SK-N-SH (cell line): ENCODE data around the gene COBLL1. TPM values are rescaled to one million over a fixed set of nuclear protein-coding genes. Genes with fewer than 3 reads are reported as not detected.

Experiments
- CTCF ChIA-PET: fragments of 300-600, 350-600 bp; formaldehyde crosslinking; extraction: SDS; loops from one replicate; lab custom pipeline; 2021; lab: Yijun Ruan, JAX
- POLR2A ChIA-PET: fragments of 350-600 bp; sonication (Branson Sonifier 250); formaldehyde crosslinking; extraction: SDS; loops from one replicate; lab custom pipeline; 2020; ENCODE audit warnings: antibody characterized with exemption, inconsistent platforms; lab: Yijun Ruan, JAX
- DNase-seq: peaks from one replicate; pipeline ENCODE4 v3.0.0; 2012
- H2AFZ ChIP-seq: fragments of 200-600 bp; sonication (generic); 2 replicates; pipeline ENCODE4 v1.8.1; 2016; ENCODE audit warnings: antibody characterized with exemption, mild to moderate bottlenecking, low read depth
- H3F3A ChIP-seq: fragments of 200-600 bp; sonication (generic); replicated peaks from 2 replicates; pipeline ENCODE3; 2016; ENCODE audit warnings: antibody characterized with exemption, mild to moderate bottlenecking; ENCODE audit not compliant: insufficient read depth
- H3K27ac ChIP-seq, 2 experiments: fragments of 200-500 bp in 1 of 2; fragments of 200-600 bp in 1 of 2; sonication (Bioruptor generic) in 1 of 2; sonication (generic), shearing (Covaris generic) in 1 of 2; 2 replicates each; pipeline versions ENCODE4 v1.5.1 to v1.6.1; 2014 to 2016; ENCODE audit warnings: low read depth in 2 of 2, inconsistent platforms in 1 of 2, low read length in 1 of 2, mild to moderate bottlenecking in 1 of 2, mixed read lengths in 1 of 2
- H3K27me3 ChIP-seq: fragments of 200-600 bp; sonication (generic), shearing (Covaris generic); 2 replicates; pipeline ENCODE4 v1.6.1; 2016; ENCODE audit warnings: mixed run types; ENCODE audit not compliant: insufficient read depth
- H3K36me3 ChIP-seq, 2 experiments: fragments of 200-500 bp in 1 of 2; fragments of 200-600 bp in 1 of 2; sonication (Bioruptor generic) in 1 of 2; sonication (generic) in 1 of 2; replicated peaks in 1 of 2; 2 replicates each; pipeline versions ENCODE3 to v1.5.1; 2014 to 2016; ENCODE audit warnings: low read length in 1 of 2, mild to moderate bottlenecking in 1 of 2; ENCODE audit not compliant: insufficient read depth in 2 of 2, control insufficient read depth in 1 of 2
- H3K4me1 ChIP-seq, 2 experiments: fragments of 200-500 bp in 1 of 2; fragments of 200-600 bp in 1 of 2; sonication (Bioruptor generic) in 1 of 2; sonication (generic), shearing (Covaris generic) in 1 of 2; 2 replicates each; pipeline versions ENCODE4 v1.5.1 to v1.6.1; 2014 to 2016; ENCODE audit warnings: low read depth in 1 of 2, low read length in 1 of 2, mixed run types in 1 of 2; ENCODE audit not compliant: insufficient read depth in 2 of 2, control insufficient read depth in 1 of 2
- H3K4me2 ChIP-seq: fragments of 200-600 bp; sonication (generic), shearing (Covaris generic); 2 replicates; pipeline ENCODE4 v1.6.1; 2017; ENCODE audit warnings: mixed run types
- H3K4me3 ChIP-seq, 2 experiments: fragments of 200-500 bp in 1 of 2; fragments of 200-600 bp in 1 of 2; sonication (Bioruptor generic) in 1 of 2; sonication (generic), shearing (Covaris generic) in 1 of 2; 2 replicates each; pipeline versions ENCODE4 v1.5.1 to v1.8.1; 2014 to 2016; ENCODE audit warnings: low read depth in 2 of 2, inconsistent platforms in 1 of 2, low read length in 1 of 2, mild to moderate bottlenecking in 1 of 2, mixed read lengths in 1 of 2, moderate library complexity in 1 of 2
- H3K79me2 ChIP-seq: fragments of 200-600 bp; sonication (generic); 2 replicates; pipeline ENCODE4 v1.8.1; 2017; ENCODE audit warnings: mild to moderate bottlenecking; ENCODE audit not compliant: insufficient read depth
- H3K9ac ChIP-seq: fragments of 200-600 bp; sonication (generic); 2 replicates; pipeline ENCODE4 v1.6.1; 2017; ENCODE audit warnings: mixed run types
- H3K9me2 ChIP-seq: fragments of 200-600 bp; sonication (generic); 2 replicates; pipeline ENCODE4 v1.6.1; 2017; ENCODE audit warnings: mixed run types
- H3K9me3 ChIP-seq: fragments of 200-600 bp; sonication (generic); 2 replicates; pipeline ENCODE4 v1.6.1; 2017; ENCODE audit warnings: mixed run types, mild to moderate bottlenecking, moderate library complexity
- H4K20me1 ChIP-seq: fragments of 200-600 bp; sonication (generic); 2 replicates; pipeline ENCODE4 v1.6.1; 2017; ENCODE audit warnings: mild to moderate bottlenecking, mixed run types; ENCODE audit not compliant: insufficient read depth
- CHD2 ChIP-seq: fragments of 150-350 bp; IDR thresholded peaks from 2 replicates; pipeline ENCODE4 v1.6.1; 2018; ENCODE audit warnings: low read length; ENCODE audit not compliant: partially characterized antibody
- ELF1 ChIP-seq: IDR thresholded peaks from 2 replicates; pipeline ENCODE4 v1.4.0; 2012
- FOSL2 ChIP-seq: IDR thresholded peaks from 2 replicates; pipeline ENCODE4 v1.4.0; 2012; ENCODE audit warnings: low read depth, mild to moderate bottlenecking, moderate library complexity, borderline replicate concordance
- FOXJ3 ChIP-seq: sonication (generic); formaldehyde crosslinking; IDR thresholded peaks from 2 replicates; pipeline ENCODE4 v1.5.1; 2020; ENCODE audit warnings: mild to moderate bottlenecking, missing genetic modification reagents
- FOXM1 ChIP-seq: IDR thresholded peaks from 2 replicates; pipeline ENCODE4 v1.4.0; 2012; ENCODE audit warnings: low read depth, mild to moderate bottlenecking
- GABPA ChIP-seq: IDR thresholded peaks from 2 replicates; pipeline ENCODE4 v1.4.0; 2012; ENCODE audit warnings: low read depth, mild to moderate bottlenecking
- GATA2 ChIP-seq: sonication (generic); formaldehyde crosslinking; IDR thresholded peaks from 2 replicates; pipeline ENCODE4 v1.5.0; 2020; ENCODE audit warnings: mild to moderate bottlenecking, missing genetic modification reagents
- JUND ChIP-seq: IDR thresholded peaks from 2 replicates; pipeline ENCODE4 v1.4.0; 2012
- MEF2A ChIP-seq: IDR thresholded peaks from 2 replicates; pipeline ENCODE4 v1.4.0; 2012; ENCODE audit warnings: low read depth, borderline replicate concordance
- MXI1 ChIP-seq: IDR thresholded peaks from 2 replicates; pipeline ENCODE4 v1.6.1; 2012; ENCODE audit warnings: mild to moderate bottlenecking, low read depth, low read length, improper control_type of control experiment
- NFIC ChIP-seq: IDR thresholded peaks from 2 replicates; pipeline ENCODE4 v1.4.0; 2012; ENCODE audit warnings: borderline replicate concordance
- NRF1 ChIP-seq: IDR thresholded peaks from 2 replicates; pipeline ENCODE4 v1.6.1; 2012; ENCODE audit warnings: low read depth, mild to moderate bottlenecking, low read length
- RAD21 ChIP-seq: IDR thresholded peaks from 2 replicates; pipeline ENCODE4 v1.6.1; 2012; ENCODE audit warnings: mild to moderate bottlenecking, low read length
- SIN3A ChIP-seq: IDR thresholded peaks from 2 replicates; pipeline ENCODE4 v1.6.1; 2012; ENCODE audit warnings: low read depth, mild to moderate bottlenecking, low read length, moderate library complexity, borderline replicate concordance
- TAF1 ChIP-seq: IDR thresholded peaks from 2 replicates; pipeline ENCODE4 v1.6.1; 2012; ENCODE audit warnings: low read depth, mild to moderate bottlenecking, low read length, moderate library complexity, borderline replicate concordance
- TCF12 ChIP-seq: IDR thresholded peaks from 2 replicates; pipeline ENCODE4 v1.4.0; 2012
- TEAD4 ChIP-seq: IDR thresholded peaks from 2 replicates; pipeline ENCODE4 v1.4.0; 2012; ENCODE audit warnings: mild to moderate bottlenecking, borderline replicate concordance; ENCODE audit not compliant: insufficient read depth
- YY1 ChIP-seq: IDR thresholded peaks from 2 replicates; pipeline ENCODE4 v1.4.0; 2012; ENCODE audit warnings: low read depth, mild to moderate bottlenecking
- WGBS: methylation state at CpG from one replicate; pipeline ENCODE4 v1.1.6; 2017; ENCODE audit warnings: low lambda C conversion rate; 5-methylcytosine and 5-hydroxymethylcytosine counted together
- polyA plus RNA-seq, 3 experiments: library from polyadenylated mRNA; depleted of rRNA; stranded (reverse); fragments of >200 nt; gene quantifications; 2 replicates each; pipeline ENCODE4 v1.2.3, GENCODE V29; 2012
- TF ChIP-seq, protein P1 (sequence below): IDR thresholded peaks from 2 replicates; pipeline ENCODE4 v1.6.1; 2012; ENCODE audit warnings: mild to moderate bottlenecking, low read depth, low read length, moderate library complexity
- TF ChIP-seq, protein P2 (sequence below): IDR thresholded peaks from 2 replicates; pipeline ENCODE4 v1.4.0; 2012; ENCODE audit warnings: low read depth

The COBLL1 gene
- polyA plus RNA-seq, 1 of the 3 experiments (the other 2 are of a cell fraction): 3.1 TPM

DNA sequence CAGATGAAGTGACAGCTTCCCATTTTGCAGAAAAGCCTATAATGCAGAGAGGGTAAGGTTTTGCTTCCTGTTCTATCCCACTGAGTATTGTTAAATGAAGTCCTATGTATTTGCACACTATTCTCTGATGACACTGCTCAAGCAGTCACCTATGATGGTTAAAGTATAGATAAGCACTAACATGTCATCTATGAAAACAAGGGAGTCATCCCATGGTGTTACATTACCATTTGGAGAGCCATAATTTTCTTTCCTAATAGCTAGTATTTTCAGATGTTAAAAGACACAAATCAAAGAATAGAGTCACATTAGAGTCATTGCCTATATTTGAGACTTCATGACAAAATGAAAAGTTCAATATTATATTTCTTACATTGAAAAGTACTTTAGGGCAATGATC lies 177.6 kb downstream of the COBLL1 start:
- Histone ChIP-seq H3K9me3 (no peaks in the 10 kb centered on the region), H3K36me3 (no peaks in the 10 kb centered on the region), H3K9ac (no peak overlapping the region), H4K20me1 (no peaks in the 10 kb centered on the region), H3K27ac (no peak overlapping the region), H2AFZ (no peak overlapping the region), H3K4me3 (no peak overlapping the region), H3K79me2 (no peaks in the 10 kb centered on the region), H3F3A (no peaks in the 10 kb centered on the region), H3K4me2 (no peak overlapping the region), H3K27me3 (no peaks in the 10 kb centered on the region), H3K4me1 (no peaks in the 10 kb centered on the region; a peak in 1 of 4 replicates), H3K9me2 (no peaks in the 10 kb centered on the region)
- DNase-seq: no peak
- ChIA-PET POLR2A (no interaction called here), CTCF (interaction anchor here (0.8 kb wide), 1 partner anchor 104 kb away, joined by 3 read pairs; no protein-coding TSS in a partner anchor)
- TF ChIP-seq GATA2 (CRISPR knock-in tag) (no peak), TAF1 (no peak), FOSL2 (no peak), ELF1 (no peak), NRF1 (no peak)
- TF ChIP-seq, all 33 proteins: peak for 0

DNA sequence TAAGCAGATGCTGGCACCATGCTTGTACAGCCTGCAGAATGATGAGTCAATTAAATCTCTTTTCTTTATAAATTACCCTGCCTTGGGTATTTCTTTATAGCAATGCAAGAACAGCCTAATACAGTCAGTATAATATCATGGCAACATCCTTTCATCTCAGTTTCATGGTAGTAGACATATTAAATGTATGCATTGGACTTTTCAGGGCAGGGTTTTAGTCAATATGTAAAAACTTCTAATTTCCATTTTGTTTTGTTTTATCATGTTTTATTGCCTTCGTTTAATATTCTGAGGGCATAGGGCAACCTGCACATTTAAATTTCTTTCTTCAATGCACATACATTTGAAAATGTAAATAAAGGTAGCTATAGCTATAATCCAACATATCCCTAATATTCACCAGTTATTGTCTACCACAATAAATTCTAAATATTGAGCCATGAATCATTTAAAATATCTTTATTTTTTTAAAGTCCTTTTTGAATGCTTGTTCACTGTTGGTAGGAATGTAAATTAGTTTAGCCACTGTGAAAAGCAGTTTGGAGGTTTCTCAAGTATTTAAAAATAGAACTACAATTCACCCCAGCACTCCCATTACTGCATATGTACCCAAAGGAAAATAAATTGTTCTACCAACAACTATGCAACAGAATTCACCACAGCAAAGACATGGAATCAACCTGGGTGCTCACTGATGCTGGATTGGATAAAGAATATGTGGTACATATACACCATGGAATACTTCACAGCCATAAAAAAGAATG lies 178.6 kb downstream of the COBLL1 start:
- H3F3A ChIP-seq: no peaks in the 10 kb centered on the region
- no peak overlapping the region for H3K9ac ChIP-seq
- no peak overlapping the region for H3K27ac ChIP-seq
- H3K36me3 ChIP-seq: no peaks in the 10 kb centered on the region
- H3K4me1 ChIP-seq: no peaks in the 10 kb centered on the region; a peak in 1 of 4 replicates
- H3K4me2 ChIP-seq: no peak overlapping the region
- H3K9me3 ChIP-seq: no peaks in the 10 kb centered on the region
- no peak for DNase-seq
- H3K79me2 ChIP-seq: no peaks in the 10 kb centered on the region
- no peak overlapping the region for H2AFZ ChIP-seq
- POLR2A ChIA-PET: no interaction called here
- no peaks in the 10 kb centered on the region for H4K20me1 ChIP-seq
- CTCF ChIA-PET: interaction anchor here (0.8 kb wide), 1 partner anchor 103 kb away, joined by 3 read pairs; no protein-coding TSS in a partner anchor
- H3K27me3 ChIP-seq: no peaks in the 10 kb centered on the region
- H3K4me3 ChIP-seq: no peak overlapping the region
- TF ChIP-seq NRF1 (no peak), FOXM1 (no peak), FOXJ3 (CRISPR knock-in tag) (no peak), NFIC (no peak), TEAD4 (no peak)
- H3K9me2 ChIP-seq: no peaks in the 10 kb centered on the region
- 93% methylated on average over 1 of the region's 1 CpG for WGBS

DNA sequence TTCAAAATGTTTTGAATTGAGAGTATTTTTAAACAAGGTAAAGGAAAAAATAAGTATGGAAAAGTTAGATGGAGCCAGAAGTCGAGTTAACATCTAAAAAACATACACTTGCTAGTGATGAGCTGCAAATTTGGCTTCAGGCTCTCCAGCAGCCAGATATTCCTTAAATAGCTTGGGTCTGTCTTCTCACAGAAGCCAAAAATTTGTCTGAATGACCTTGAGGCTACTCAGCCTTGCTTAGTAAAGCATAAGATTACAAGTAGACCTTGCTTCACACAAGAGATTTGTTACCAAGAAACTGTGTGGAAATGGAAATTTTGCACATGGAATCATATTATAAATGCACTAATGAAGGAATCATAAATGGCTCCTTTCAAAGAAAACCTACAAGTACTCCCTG lies 179.6 kb downstream of the COBLL1 start:
- Histone ChIP-seq H3K9me3 (no peaks in the 10 kb centered on the region), H4K20me1 (no peaks in the 10 kb centered on the region), H3K27ac (no peak overlapping the region), H3F3A (peaks cover 6% of the 10 kb centered on the region), H3K4me1 (no peaks in the 10 kb centered on the region; a peak in 2 of 4 replicates), H3K4me2 (no peak overlapping the region), H3K36me3 (no peaks in the 10 kb centered on the region), H3K27me3 (no peaks in the 10 kb centered on the region), H2AFZ (no peak overlapping the region), H3K79me2 (no peaks in the 10 kb centered on the region), H3K9ac (no peak overlapping the region), H3K9me2 (no peaks in the 10 kb centered on the region), H3K4me3 (no peak overlapping the region)
- CTCF ChIA-PET: no interaction called here
- POLR2A ChIA-PET: no interaction called here
- DNase-seq: no peak
- 77% methylated on average over 1 of the region's 1 CpG for WGBS
- TF ChIP-seq MXI1 (no peak), YY1 (no peak), MEF2A (no peak), NRF1 (no peak), JUND (no peak), GABPA (no peak), FOXJ3 (CRISPR knock-in tag) (no peak), GATA2 (CRISPR knock-in tag) (no peak), TCF12 (no peak), RAD21 (no peak), CHD2 (no peak), FOSL2 (no peak), SIN3A (no peak), TEAD4 (no peak)
- TF ChIP-seq, protein P1, sequence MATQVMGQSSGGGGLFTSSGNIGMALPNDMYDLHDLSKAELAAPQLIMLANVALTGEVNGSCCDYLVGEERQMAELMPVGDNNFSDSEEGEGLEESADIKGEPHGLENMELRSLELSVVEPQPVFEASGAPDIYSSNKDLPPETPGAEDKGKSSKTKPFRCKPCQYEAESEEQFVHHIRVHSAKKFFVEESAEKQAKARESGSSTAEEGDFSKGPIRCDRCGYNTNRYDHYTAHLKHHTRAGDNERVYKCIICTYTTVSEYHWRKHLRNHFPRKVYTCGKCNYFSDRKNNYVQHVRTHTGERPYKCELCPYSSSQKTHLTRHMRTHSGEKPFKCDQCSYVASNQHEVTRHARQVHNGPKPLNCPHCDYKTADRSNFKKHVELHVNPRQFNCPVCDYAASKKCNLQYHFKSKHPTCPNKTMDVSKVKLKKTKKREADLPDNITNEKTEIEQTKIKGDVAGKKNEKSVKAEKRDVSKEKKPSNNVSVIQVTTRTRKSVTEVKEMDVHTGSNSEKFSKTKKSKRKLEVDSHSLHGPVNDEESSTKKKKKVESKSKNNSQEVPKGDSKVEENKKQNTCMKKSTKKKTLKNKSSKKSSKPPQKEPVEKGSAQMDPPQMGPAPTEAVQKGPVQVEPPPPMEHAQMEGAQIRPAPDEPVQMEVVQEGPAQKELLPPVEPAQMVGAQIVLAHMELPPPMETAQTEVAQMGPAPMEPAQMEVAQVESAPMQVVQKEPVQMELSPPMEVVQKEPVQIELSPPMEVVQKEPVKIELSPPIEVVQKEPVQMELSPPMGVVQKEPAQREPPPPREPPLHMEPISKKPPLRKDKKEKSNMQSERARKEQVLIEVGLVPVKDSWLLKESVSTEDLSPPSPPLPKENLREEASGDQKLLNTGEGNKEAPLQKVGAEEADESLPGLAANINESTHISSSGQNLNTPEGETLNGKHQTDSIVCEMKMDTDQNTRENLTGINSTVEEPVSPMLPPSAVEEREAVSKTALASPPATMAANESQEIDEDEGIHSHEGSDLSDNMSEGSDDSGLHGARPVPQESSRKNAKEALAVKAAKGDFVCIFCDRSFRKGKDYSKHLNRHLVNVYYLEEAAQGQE: no peak
- TF ChIP-seq, protein P2, sequence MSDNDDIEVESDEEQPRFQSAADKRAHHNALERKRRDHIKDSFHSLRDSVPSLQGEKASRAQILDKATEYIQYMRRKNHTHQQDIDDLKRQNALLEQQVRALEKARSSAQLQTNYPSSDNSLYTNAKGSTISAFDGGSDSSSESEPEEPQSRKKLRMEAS: no peak
